NCI-H345 treated with DMSO at 0.1 percent for 48 hours (cell line): Measurements from ENCODE around the gene ABCA10.
A peak's percentile ranks its signal among the peaks of the same experiment; 100 is the strongest.
"Not testable (repeated sequence)": the region's sequence is repeated elsewhere in the genome, so short reads cannot be mapped to it uniquely, and the experiment has no call there.

Experiments used
- DNase-seq: peaks from one replicate; lab custom pipeline; 2025; ENCODE audit not compliant: unreplicated experiment; lab: John Stamatoyannopoulos, UW

ABCA10 gene

GRCh38 chr17:69228576-69228975, at the start of gene ABCA10:
Gene ABCA10, minus strand, starts transcription at chr17:69228824. Its CDS starts 3,466 bp downstream, at chr17:69225358.
- DNase-seq = no peak

- DNase-seq = not testable (repeated sequence)
These were observed 47.7 kb upstream of the ABCA10 start for GRCh38 chr17:69276279-69276678.

GRCh38 chr17:69275751-69276150, 47.1 kb upstream of the ABCA10 start:
- DNase-seq = no peak

- DNase-seq = no peak
These were observed 42.4 kb upstream of the ABCA10 start for GRCh38 chr17:69271023-69271422.

GRCh38 chr17:69269131-69269998, 40.7 kb upstream of the ABCA10 start:
- DNase-seq = no peak

- no peak for DNase-seq
These were observed 40.0 kb upstream of the ABCA10 start for GRCh38 chr17:69268543-69269014.

- no peak for DNase-seq
These were observed 38.6 kb upstream of the ABCA10 start for GRCh38 chr17:69267219-69267618.

- DNase-seq = no peak
These were observed 37.2 kb upstream of the ABCA10 start for GRCh38 chr17:69265873-69266272.

GRCh38 chr17:69254187-69254586, 25.6 kb upstream of the ABCA10 start:
- no peak for DNase-seq

- no peak for DNase-seq
These were observed 22.0 kb upstream of the ABCA10 start for GRCh38 chr17:69250641-69251040.

GRCh38 chr17:69246726-69247375, 18.2 kb upstream of the ABCA10 start:
- DNase-seq = peak; percentile 18

- DNase-seq = no peak
These were observed 17.6 kb upstream of the ABCA10 start for GRCh38 chr17:69246202-69246601.

- no peak for DNase-seq
These were observed 17.0 kb upstream of the ABCA10 start for GRCh38 chr17:69245617-69246016.

GRCh38 chr17:69239611-69240600, 11.3 kb upstream of the ABCA10 start:
- no peak for DNase-seq

GRCh38 chr17:69236946-69237345, 8.3 kb upstream of the ABCA10 start:
- DNase-seq = no peak

GRCh38 chr17:69236464-69236863, 7.8 kb upstream of the ABCA10 start:
- no peak for DNase-seq

GRCh38 chr17:69235338-69236058, 6.9 kb upstream of the ABCA10 start:
- peak; percentile 72 for DNase-seq

GRCh38 chr17:69232650-69233049, 4.0 kb upstream of the ABCA10 start:
- no peak for DNase-seq

- DNase-seq = no peak
These were observed 2.9 kb upstream of the ABCA10 start for GRCh38 chr17:69231521-69231920.

GRCh38 chr17:69230939-69231338, 2.3 kb upstream of the ABCA10 start:
- no peak for DNase-seq
